Measurements from ENCODE around the gene HLA-G. TPM values are rescaled to one million over a fixed set of nuclear protein-coding genes. Genes with fewer than 3 reads are reported as not detected.
A peak's percentile ranks its signal among the peaks of the same experiment; 100 is the strongest.

Gene HLA-G
- total RNA-seq, 1 experiment from 2014 or later: 0.50 TPM

DNA sequence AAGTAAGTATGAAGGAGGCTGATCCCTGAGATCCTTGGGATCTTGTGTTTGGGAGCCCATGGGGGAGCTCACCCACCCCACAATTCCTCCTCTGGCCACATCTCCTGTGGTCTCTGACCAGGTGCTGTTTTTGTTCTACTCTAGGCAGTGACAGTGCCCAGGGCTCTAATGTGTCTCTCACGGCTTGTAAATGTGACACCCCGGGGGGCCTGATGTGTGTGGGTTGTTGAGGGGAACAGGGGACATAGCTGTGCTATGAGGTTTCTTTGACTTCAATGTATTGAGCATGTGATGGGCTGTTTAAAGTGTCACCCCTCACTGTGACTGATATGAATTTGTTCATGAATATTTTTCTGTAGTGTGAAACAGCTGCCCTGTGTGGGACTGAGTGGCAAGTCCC lies 2.8 kb downstream of the HLA-G start:
- DNase-seq: no peak
- Histone ChIP-seq H3K9me3 (ENCODE audit: insufficient read depth, low read depth) (no peaks in the 10 kb centered on the region), H3F3A (ENCODE audit: insufficient read depth, low read depth) (no peaks in the 10 kb centered on the region), H3K4me3 (no peak overlapping the region), H3K27me3 (ENCODE audit: insufficient read depth, low read depth) (no peaks in the 10 kb centered on the region), H3K36me3 (ENCODE audit: low read depth) (no peaks in the 10 kb centered on the region), H2AFZ (no peak overlapping the region), H3K4me1 (replicated peaks; ENCODE audit: insufficient read depth) (no peaks in the 10 kb centered on the region), H4K20me1 (ENCODE audit: insufficient read depth) (no peaks in the 10 kb centered on the region), H3K9me2 (ENCODE audit: insufficient read depth) (no peaks in the 10 kb centered on the region), H3K4me2 (no peak overlapping the region), H3K27ac (no peak overlapping the region), H3K79me2 (ENCODE audit: low read depth) (no peaks in the 10 kb centered on the region)
- no peak for TF ChIP-seq CTCF (conservative IDR thresholded peaks at IDR 0.05)
- no peak for TF ChIP-seq EZH2 (IDR thresholded peaks at IDR 0.05; ENCODE audit: low read depth)
- intact Hi-C loops (cut with micrococcal nuclease; ENCODE audit: unreplicated experiment): loop anchor here (5.0 kb wide), 1 partner anchor 78 kb away; no protein-coding TSS in a partner anchor
- ChIA-PET POLR2A (ENCODE audit: unreplicated experiment) (no interaction called here), CTCF (interaction anchor here (1.3 kb wide), 1 partner anchor 180 kb away, joined by 5 read pairs; no protein-coding TSS in a partner anchor)
- BruUV-seq (replicated peaks): no TSS peak

DNA sequence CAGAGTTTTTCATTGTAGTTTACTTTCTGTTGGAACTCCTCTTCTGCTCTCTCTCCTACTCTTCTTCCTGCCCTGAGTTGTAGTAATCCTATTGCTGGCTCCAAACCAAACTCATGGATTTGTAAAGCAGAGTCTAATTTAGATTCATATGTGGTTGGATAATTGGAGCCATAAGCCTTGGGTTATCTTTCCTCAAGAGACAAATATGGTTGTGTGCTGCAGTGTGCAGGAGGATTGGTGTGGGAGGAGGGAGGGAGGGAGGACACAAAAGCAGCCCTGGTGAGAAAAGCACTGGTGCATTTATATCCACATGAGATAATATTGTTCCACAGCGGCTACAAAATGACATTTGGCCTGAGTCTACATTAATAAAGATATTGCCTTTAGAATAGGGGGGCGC lies 4.2 kb downstream of the HLA-G start:
- no peak overlapping the region for H3K4me3 ChIP-seq
- H2AFZ ChIP-seq: no peak overlapping the region
- H3F3A ChIP-seq (ENCODE audit: insufficient read depth, low read depth): no peaks in the 10 kb centered on the region
- H3K4me1 ChIP-seq (replicated peaks; ENCODE audit: insufficient read depth): no peaks in the 10 kb centered on the region
- no TSS peak for BruUV-seq (replicated peaks)
- no peak overlapping the region for H3K27ac ChIP-seq
- intact Hi-C loops (cut with micrococcal nuclease; ENCODE audit: unreplicated experiment): loop anchor here (5.0 kb wide), 1 partner anchor 79 kb away; no protein-coding TSS in a partner anchor
- no peaks in the 10 kb centered on the region for H3K79me2 ChIP-seq (ENCODE audit: low read depth)
- ChIA-PET POLR2A (ENCODE audit: unreplicated experiment) (no interaction called here), CTCF (no interaction called here)
- no peaks in the 10 kb centered on the region for H3K9me3 ChIP-seq (ENCODE audit: insufficient read depth, low read depth)
- no peaks in the 10 kb centered on the region for H3K9me2 ChIP-seq (ENCODE audit: insufficient read depth)
- DNase-seq: peak in 1 of 2 experiments; percentile 30
- H4K20me1 ChIP-seq (ENCODE audit: insufficient read depth): no peaks in the 10 kb centered on the region
- TF ChIP-seq EZH2 (IDR thresholded peaks at IDR 0.05; ENCODE audit: low read depth): no peak
- peaks cover 5% of the 10 kb centered on the region; the same call in 1 of the 2 replicates for H3K27me3 ChIP-seq (ENCODE audit: insufficient read depth, low read depth)
- H3K4me2 ChIP-seq: no peak overlapping the region
- no peaks in the 10 kb centered on the region for H3K36me3 ChIP-seq (ENCODE audit: low read depth)

DNA sequence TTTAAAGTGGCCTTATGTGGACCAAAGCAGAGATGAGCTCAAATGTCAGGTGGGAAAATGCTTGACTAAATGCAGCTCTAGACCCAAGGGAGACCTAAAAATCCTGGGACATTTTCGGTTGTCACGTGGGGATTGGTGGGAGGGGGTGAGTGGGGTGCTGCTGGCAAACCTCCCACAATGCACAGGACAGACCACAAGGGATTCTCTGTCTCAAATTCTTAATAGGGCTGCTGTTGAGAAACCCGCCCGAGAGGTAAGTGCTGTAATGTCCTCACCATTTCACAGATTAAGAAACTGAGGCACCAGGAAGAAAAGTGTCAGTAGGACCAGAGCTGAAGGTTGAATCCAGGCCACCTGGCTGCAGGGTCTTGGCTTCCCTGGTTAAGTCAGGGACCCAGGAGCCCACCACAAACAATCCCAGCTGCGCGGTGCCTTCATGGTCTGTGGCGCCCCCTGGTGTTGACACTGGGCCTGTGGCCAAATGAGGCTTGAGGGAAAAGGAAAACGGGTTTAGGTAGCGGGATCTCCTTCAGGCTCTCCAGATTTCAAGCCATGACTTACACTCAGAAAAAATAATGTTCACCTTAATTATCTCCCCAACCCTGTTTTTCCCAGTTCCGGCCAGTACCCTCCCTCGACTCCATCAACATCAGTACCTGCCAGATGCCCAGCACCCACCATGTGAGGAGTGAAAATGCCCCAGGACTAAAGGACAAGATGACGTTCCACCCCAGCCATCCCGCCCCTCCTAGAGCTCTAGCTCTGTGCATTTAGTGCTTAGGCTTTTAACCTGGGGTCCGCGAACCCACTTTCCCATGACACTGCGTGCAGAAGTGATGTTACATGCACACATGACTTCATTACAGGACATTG lies 7.2 kb downstream of the HLA-G start:
- H4K20me1 ChIP-seq (ENCODE audit: insufficient read depth): no peaks in the 10 kb centered on the region

More for the DNA sequence above, 7.2 kb downstream of the HLA-G start:
- Histone ChIP-seq H3K9me2 (ENCODE audit: insufficient read depth) (no peaks in the 10 kb centered on the region), H3K27me3 (ENCODE audit: insufficient read depth, low read depth) (peaks cover 5% of the 10 kb centered on the region; the same call in 1 of the 2 replicates), H3K4me3 (no peak overlapping the region), H3K79me2 (ENCODE audit: low read depth) (no peaks in the 10 kb centered on the region), H3K9me3 (ENCODE audit: insufficient read depth, low read depth) (no peaks in the 10 kb centered on the region), H3K36me3 (ENCODE audit: low read depth) (no peaks in the 10 kb centered on the region), H2AFZ (no peak overlapping the region), H3K4me1 (replicated peaks; ENCODE audit: insufficient read depth) (no peaks in the 10 kb centered on the region), H3K4me2 (no peak overlapping the region), H3F3A (ENCODE audit: insufficient read depth, low read depth) (no peaks in the 10 kb centered on the region), H3K27ac (no peak overlapping the region)
- CTCF ChIA-PET: interaction anchor here (0.6 to 1.8 kb wide), 8 partner anchors 8 to 187 kb away, joined by 3 to 7 read pairs (median 4); no protein-coding TSS in a partner anchor
- BruUV-seq (replicated peaks): no TSS peak
- intact Hi-C loops (cut with micrococcal nuclease; ENCODE audit: unreplicated experiment): loop anchor here (1.0 to 5.0 kb wide), 3 partner anchors 82 to 129 kb away; no protein-coding TSS in a partner anchor
- TF ChIP-seq EZH2 (IDR thresholded peaks at IDR 0.05; ENCODE audit: low read depth): no peak
- TF ChIP-seq CTCF (conservative IDR thresholded peaks at IDR 0.05): peak; percentile 93
- DNase-seq: peak in 1 of 2 experiments; percentile 56
- POLR2A ChIA-PET (ENCODE audit: unreplicated experiment): interaction anchor here (0.7 kb wide), 1 partner anchor 97 kb away, joined by 4 read pairs; no protein-coding TSS in a partner anchor
